Measurements from ENCODE around the gene MBD3L5.
"Not testable (repeated sequence)": the region's sequence is repeated elsewhere in the genome, so short reads cannot be mapped to it uniquely, and the experiment has no call there.

The MBD3L5 gene

DNA sequence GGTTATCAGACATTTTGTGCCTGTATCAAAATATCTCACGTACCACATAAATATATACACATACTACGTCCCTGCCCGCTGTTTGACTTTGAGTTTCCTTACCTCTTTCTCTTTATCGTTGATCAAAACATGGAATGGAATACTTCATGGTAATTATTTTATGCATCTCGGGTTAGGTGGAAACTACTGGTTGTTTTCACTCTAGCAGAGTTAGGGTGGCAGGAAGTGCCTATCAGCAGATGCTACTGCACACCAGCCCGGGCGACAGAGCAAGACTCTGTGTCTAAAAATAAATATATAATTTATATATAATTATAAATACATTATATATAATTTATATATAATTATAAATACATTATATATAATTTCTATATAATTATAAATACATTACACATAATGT lies 22.5 kb downstream of the MBD3L5 start:
- not testable (repeated sequence) for DNase-seq (ENCODE audit: low spot score)

DNA sequence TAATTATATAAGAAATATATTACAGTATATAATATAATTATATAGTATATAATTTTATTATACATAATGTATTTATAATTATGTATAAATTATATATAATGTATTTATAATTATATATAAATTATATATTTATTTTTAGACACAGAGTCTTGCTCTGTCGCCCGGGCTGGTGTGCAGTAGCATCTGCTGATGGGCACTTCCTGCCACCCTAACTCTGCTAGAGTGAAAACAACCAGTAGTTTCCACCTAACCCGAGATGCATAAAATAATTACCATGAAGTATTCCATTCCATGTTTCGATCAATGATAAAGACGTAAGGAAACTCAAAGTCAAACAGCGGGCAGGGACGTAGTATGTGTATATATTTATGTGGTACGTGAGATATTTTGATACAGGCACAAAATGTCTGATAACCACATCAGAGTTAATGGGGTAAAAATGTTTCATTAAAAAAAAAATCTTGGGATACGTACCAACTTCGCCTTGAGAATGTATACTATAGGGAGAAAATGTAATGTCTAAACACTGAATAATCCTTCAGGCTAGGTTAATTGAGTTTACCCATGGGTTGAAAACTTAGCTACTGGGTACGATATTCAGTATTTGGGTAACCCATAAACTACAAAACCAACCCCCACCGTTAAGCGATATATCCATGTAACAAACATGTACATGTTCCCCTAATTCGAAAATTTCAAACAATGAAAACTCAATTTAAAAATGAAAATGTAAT lies 24.4 kb downstream of the MBD3L5 start:
- not testable (repeated sequence) for DNase-seq (ENCODE audit: low spot score)

DNA sequence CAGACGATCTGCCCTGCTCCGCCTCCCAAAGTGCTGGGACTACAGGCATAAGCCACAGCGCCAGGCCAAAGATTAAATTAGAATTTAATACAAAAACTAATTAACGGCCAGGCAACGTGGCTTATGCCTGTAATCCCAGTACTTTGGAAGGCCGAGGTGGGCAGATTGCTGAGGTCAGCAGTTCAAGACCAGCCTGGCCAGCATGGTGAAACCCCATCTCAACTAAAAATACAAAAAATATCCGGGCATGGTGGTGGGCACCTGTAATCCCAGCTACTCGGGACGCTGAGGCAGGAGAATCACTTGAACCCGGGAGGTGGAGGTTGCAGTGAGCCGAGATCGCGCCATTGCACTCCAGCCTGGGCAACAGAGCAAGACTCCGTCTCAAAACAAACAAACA lies 25.3 kb downstream of the MBD3L5 start:
- DNase-seq (ENCODE audit: low spot score): not testable (repeated sequence)

DNA sequence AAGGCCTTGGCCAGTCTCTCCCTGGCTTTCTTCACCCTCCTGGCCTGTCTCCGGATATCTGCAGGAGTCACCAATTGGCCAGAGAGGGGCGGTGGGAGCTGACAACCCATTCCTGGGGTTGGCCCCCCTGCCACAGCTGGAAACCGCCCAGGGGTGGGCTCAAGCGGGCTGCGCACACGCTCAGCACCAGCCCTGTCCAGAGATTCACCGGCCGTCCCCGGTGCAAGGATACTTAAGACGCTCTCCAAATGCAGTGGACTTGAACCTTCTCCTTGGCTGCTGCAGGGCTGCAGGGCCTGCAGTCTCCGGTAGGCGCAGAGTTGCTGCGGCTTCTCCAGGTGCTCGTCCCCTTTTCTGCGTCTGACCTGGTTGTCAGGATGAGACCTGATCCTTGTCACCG lies 26.0 kb downstream of the MBD3L5 start:
- not testable (repeated sequence) for DNase-seq (ENCODE audit: low spot score)

DNA sequence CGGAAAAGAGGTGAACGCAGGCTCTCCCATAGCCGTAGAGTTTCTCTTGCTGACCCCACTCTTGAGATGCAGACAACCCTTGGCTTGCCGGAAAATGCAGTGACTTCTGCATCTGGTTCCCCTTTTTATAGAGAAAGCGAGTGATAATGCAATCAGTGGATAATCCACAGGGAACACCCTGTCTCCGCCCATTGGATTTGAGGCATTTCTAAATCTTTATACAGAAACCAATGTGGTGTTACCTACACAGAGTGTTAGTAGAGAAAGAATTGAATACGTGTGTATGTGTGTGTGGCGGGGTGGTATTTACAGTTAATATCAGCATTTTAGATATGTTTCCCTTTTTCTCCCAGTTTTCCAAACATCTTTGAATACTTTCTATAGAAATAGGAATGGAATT lies 28.2 kb downstream of the MBD3L5 start, which contains the start of gene MBD3L3:
MBD3L3 (minus strand) TSS at position 101 of the 400 bp plus-strand sequence; CDS start at position 30, 71 bp downstream.
- DNase-seq (ENCODE audit: low spot score): not testable (repeated sequence)

DNA sequence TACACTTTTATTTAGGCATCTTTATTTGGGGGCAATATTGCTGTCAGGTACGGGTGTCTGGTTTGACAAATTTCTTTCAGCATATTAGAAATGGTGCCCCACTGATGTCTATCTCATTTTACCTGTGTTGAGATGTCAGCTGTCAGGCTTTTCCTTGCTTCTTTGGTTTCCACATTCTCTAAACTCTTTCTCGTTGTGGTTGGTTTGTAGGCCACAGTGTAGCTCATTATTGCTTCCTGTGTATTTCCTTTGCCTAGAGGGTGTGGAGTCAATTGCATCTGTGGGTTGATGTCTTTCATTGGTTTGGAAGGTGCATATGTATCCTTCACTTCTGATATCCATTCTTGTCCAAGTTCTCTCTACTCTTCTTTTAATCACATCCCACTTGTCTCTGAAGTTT lies 29.6 kb downstream of the MBD3L5 start:
- not testable (repeated sequence) for DNase-seq (ENCODE audit: low spot score)

DNA sequence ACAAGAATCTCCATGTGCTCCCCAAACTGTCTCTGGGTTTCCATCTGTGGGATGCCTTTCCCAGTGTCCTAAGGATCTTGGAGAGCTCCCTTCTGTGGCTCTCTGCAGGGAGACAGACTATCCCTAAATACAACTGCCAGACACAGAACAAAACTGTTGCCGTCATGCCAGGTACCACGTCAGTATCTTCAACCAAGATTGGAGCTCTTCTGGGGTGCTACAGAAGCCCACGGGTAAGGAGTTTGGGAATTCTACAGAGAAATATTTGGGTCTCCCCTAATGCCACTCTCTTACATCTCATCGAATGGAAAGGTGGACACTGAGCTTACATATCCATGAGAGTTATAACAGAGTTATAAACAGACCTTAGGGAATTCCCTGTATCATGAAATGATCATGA lies 33.0 kb downstream of the MBD3L5 start:
- no peak for DNase-seq (ENCODE audit: low spot score)

DNA sequence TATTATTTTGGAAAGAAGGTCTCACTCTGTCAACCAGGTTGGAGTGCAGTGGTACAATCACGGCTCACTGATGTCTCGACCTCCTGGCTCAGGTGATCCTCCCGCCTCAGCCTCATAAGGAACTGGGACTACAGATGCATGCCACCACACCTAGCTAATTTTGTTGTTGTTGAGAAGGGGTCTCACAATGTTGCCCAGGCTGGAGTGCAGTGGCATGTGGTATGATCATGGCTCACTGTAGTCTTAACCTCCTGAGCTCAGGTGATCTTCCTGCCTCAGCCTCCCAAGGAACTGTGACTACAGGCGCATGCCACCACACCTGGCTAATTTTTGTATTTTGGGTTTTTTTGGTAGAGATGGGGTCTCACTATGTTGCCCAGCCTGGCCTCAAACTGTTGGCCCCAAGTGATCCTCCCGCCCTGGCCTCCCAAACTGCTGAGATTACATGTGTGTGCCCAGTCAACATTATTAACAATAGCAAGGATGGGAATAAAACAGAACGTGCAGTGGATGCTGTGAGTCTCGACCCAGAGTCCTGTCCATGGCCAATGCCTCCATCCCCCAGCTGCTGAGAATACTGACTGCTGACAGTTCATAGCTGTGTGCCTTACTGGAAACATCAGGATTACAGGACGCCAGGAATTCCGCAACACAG lies 33.5 kb downstream of the MBD3L5 start:
- DNase-seq (ENCODE audit: low spot score): no peak

DNA sequence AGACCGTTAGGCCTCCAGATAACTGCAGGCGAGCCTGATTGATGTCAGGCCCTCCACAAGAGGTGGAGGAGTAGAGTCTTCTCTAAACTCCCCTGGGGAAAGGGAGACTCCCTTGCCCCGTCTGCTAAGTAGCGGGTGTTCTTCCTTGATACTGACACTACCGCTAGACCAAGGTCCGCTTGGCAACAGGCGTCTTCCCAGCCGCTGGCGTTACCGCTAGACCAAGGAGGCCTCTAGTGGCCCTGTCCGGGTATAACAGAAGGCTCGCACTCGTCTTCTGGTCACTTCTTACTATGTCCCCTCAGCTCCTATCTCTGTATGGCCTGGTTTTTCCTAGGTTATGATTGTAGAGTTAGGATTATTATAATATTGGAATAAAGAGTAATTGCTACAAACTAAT lies 36.7 kb downstream of the MBD3L5 start:
- DNase-seq (ENCODE audit: low spot score): peak; percentile 28

DNA sequence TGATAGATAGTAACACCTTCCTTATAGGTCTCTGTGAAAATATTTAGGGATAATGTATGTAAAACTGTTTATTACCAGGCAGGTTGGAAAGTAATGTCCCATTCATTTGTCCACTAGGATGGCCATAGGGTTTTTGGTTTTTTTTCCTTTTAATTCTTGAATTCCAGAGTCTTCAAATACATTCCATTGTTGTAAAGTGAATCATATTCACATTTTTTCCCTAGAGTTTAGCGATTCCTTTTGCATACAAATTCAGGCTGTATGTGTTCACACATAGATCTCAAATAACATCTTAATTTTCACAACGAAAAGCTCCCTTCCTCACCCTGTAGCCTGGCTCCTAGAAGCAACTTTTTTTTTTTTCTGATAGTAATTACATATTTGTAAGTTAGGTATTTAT lies 37.3 kb downstream of the MBD3L5 start:
- no peak for DNase-seq (ENCODE audit: low spot score)

DNA sequence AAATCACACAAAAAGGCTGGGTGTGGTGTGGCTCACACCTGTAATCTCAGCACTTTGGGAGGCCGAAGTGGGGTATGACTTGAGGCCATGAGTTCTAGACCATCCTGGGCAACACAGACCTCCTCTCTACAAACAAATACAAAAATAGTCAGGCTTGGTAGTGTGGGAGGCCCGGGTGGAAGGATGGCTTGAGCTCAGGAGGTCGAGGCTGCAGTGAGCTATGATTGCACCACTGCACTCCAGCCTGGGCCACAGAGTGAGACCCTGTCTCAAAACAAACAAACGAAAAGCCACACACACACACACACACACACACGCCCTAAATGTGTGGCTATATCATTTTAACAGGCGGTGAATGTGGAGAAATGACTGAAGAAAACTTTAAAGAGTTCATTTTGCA lies 38.2 kb downstream of the MBD3L5 start:
- no peak for DNase-seq (ENCODE audit: low spot score)

DNA sequence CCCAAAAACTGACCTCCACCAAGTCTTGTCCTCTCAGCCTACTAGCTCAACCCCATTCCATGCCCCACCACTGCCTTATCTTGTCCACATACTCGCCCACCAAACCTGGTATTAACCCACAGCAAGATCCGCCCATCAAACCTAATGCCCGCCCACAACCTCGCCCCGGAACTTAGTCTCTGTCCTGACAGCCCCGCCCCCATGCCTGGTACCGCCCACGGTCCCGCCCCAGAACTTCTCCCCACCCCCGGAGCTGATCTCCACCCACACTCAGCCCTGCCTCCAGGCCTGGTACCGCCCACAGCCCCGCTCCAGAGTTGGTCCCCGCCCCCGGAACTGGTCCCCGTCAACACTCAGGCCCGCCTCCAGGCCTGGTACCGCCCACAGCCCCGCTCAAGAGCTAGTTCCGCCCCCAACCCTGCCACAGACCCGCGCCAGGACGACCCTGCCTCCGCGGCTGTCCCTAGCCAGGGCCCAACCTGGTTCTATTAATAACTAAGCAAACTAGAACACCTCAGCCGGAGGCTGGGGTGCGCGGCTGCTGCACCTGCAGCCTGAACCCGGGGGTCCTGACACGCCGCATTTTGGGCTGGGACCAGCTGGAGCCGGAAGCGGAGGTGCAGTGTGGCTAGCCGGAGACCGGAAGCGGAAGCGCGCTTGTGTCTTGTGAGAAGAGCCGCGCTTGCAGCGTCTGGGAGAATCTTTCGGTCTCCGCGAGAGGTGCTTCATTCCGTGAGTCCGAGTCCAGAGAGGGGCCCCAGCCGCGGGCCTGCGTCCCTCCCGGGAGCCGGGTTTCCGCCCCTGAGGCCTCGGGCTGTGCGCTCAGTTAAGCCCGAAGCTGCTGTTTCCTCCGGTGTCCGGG lies 38.9 kb downstream of the MBD3L5 start, which contains the start of gene ZNF557:
ZNF557 (plus strand) TSS at position 662 of the 862 bp plus-strand sequence. CDS start 5,372 bp downstream, outside the sequence.
- DNase-seq (ENCODE audit: low spot score): peak; percentile 96

DNA sequence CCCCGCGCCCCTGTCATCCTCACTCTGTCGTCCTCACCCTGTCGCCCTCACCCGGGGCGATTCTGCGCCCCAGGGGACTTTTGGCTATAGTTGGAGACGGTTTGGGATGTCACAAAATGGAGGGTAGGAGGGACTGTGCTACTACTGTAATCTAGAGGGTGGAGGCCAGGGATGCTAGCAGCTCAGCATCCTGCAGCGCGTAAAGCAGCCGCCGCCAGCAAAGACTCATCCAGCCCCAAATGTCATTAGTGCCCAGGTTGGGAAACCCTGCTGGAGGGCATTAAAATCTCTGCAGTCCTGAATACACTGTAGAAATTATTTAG lies 39.5 kb downstream of the MBD3L5 start:
- DNase-seq (ENCODE audit: low spot score): no peak

DNA sequence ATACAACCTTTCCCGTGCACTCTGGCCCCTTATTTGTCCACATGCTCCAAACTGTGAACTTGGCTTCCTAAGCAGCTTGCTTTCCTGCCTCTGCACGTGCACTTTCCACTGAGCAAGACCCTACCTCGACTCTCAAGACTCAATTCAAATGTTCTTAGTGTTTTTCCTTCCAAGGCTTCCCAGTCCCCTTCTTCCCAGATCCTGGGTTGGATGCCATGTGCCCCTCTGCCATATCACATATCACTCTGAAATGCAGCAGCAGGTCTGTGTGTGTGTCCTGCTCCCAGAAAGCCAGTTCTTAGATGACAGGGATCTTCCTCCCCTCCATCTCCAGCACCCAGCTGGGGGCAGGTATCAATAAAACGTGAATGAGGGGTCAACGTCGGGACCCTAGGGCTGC lies 42.2 kb downstream of the MBD3L5 start:
- DNase-seq (ENCODE audit: low spot score): no peak

DNA sequence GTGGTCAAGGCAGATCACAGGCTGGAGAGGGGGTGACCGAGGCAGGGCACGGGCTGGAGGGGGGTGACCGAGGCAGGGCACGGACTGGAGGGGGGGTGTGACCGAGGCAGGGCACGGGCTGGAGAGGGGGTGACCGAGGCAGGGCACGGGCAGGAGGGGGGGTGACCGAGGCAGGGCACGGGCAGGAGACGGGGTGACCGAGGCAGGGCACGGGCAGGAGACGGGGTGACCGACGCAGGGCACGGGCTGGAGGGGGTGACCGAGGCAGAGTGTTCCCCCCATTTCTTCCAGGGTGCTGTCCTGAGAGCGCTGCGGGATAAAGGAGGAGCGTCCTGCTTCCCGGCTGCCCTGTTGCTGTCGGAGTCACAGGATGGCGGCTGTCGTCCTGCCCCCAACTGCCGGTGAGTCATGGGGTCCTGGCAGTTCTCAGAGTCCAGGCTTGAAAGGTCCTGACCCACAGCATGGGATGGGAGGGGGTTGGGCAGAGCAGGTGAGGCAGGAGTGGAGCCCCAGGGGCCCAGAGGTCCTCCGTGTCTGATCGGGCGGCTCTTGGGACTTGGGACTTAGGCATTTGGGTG lies 44.4 kb downstream of the MBD3L5 start:
- no peak for DNase-seq (ENCODE audit: low spot score)

DNA sequence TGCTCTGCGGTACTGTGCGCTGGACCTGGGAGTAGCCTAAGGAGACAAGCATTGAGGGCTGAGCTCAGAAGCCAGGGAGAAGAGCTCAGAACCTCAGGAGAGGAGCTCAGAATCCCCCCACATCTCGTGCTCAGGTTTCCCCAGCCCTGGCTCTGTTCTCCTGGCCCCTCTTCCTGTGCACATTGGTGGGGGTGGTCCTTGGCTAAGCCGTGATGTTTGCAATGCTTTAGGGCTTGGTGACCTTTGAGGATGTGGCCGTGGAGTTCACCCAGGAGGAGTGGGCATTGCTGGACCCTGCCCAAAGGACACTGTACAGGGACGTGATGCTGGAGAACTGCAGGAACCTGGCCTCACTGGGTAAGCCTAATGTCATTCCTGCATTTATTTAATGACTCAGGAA lies 45.8 kb downstream of the MBD3L5 start:
- DNase-seq (ENCODE audit: low spot score): no peak

DNA sequence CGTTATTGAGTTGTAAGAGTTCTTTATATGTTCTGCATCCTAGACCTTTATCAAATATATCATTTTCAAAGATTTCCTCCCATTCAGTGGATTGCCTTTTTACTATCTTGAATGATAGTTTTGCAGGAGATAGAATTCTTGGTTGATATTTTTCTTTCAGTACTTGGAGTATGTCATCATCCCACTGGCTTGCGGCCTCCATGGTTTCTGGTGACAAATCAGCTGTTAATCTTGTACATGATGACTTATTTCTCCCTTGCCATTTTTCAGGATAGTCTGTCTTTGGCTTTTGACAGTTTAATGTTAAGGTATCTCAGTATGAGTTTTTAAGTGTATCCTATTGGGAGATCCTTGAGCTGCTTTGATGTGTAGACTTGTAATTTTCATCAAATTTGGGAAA lies 47.6 kb downstream of the MBD3L5 start:
- no peak for DNase-seq (ENCODE audit: low spot score)
